Breast epithelium (tissue), 4 donors: ENCODE measurements around the gene UBE3B. TPM values are rescaled to one million over a fixed set of nuclear protein-coding genes. Genes with fewer than 3 reads are reported as not detected.

ENCODE experiments used
- DNase-seq, 2 donors: peaks; one replicate each; pipeline ENCODE4 v3.0.0-alpha.2; 2019; ENCODE audit warnings: low spot score in 2 of 2
- H3K27ac ChIP-seq, 2 donors: fragments of 200-600 bp; sonication (generic) in 1 of 2; one replicate each; pipeline ENCODE4 v1.5.1; 2016 to 2019; ENCODE audit warnings: mild to moderate bottlenecking in 1 of 2
- H3K27me3 ChIP-seq, 2 donors: fragments of 200-600 bp; sonication (generic) in 1 of 2; one replicate each; pipeline versions ENCODE4 v1.5.1 to v1.6.0; 2017 to 2019; ENCODE audit warnings: control low read depth in 1 of 2, mild to moderate bottlenecking in 1 of 2
- H3K36me3 ChIP-seq: fragments of 200-600 bp; one replicate; pipeline ENCODE4 v1.5.1; 2019
- H3K4me1 ChIP-seq, 2 donors: fragments of 200-600 bp; sonication (generic); one replicate each; pipeline ENCODE4 v1.5.1; 2016 to 2019; ENCODE audit warnings: control low read depth in 1 of 2
- H3K4me3 ChIP-seq, 3 donors: fragments of 200-600 bp; sonication (generic); 1 replicate in 2 of 3; 2 replicates in 1 of 3; pipeline ENCODE4 v1.5.1; 2016 to 2019; ENCODE audit warnings: mild to moderate bottlenecking in 3 of 3, moderate library complexity in 2 of 3
- H3K9me3 ChIP-seq, 2 donors: fragments of 200-600 bp; sonication (generic) in 1 of 2; one replicate each; pipeline ENCODE4 v1.5.1; 2016 to 2019; ENCODE audit warnings: control low read depth in 1 of 2
- POLR2A ChIP-seq: fragments of 450-650 bp; IDR thresholded peaks from one replicate; pipeline ENCODE4 v1.6.1; 2016; ENCODE audit warnings: antibody characterized with exemption, mild to moderate bottlenecking, moderate library complexity
- POLR2AphosphoS5 ChIP-seq, 3 donors: sonication (generic); formaldehyde crosslinking; IDR thresholded peaks; one replicate each; pipeline ENCODE4 v1.6.1; 2017; ENCODE audit warnings: antibody characterized with exemption in 3 of 3
- intact Hi-C: fragments of 100-400 bp; cut with DNase I; formaldehyde crosslinking; loops from one replicate; pipeline ENCODE4 v1.15.1; 2023; ENCODE audit warnings: low total_unique reads
- total RNA-seq, 3 donors: library from RNA; depleted of rRNA; stranded (reverse); fragments of >200 nt; gene quantifications; one replicate each; pipeline ENCODE4 v1.1.0, GENCODE V29; 2016
- TF ChIP-seq, protein P1 (sequence below), 3 donors: fragments of 450-650 bp; IDR thresholded peaks; one replicate each; pipeline ENCODE4 v1.5.1; 2016 to 2017; ENCODE audit warnings: antibody characterized with exemption in 3 of 3, mild to moderate bottlenecking in 3 of 3, moderate library complexity in 3 of 3

Gene UBE3B
- total RNA-seq, 3 donors from 2014 or later = 34.7 to 54.7 (median 47.7) TPM

DNA sequence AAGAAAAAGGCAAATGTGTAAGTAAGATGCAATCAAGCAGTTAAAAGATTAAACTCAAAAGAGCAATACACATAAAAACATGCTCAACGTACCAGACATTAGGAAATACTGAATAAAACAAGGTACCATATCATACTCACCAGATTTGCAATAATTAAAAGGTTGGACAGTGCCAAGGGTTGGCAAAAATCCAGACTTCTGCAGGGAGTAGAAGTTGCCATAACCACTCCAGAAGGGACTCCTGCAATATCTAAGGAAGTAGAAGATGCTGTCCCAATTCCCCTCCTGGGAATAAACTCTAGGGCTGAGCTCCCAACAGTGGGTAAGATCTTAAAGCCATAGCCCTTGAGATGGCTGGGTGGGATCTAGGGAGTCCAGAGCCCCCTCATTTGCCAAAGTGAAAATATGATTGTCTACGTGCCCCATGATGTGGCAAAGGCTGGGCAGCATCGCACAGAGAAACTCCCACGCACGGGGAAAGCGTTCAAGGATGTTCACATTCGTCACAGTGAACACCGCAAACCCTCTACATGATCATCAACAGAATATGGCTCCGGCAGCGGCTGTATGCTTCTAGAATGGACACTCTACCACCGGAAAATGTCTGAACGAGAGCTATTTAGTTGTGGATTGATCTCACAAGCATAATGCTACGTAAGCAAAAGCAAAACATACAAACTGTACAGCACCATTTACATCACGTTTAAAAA, 12.6 kb upstream of the UBE3B start:
- Histone ChIP-seq H3K4me3 (no peak overlapping the region), H3K27me3 (no peaks in the 10 kb centered on the region), H3K9me3 (no peaks in the 10 kb centered on the region), H3K27ac (peak overlapping the region; percentile 97 to 100), H3K4me1 (peaks cover 30 to 53% of the 10 kb centered on the region in 2 donors), H3K36me3 (no peaks in the 10 kb centered on the region)
- TF ChIP-seq, protein P1, sequence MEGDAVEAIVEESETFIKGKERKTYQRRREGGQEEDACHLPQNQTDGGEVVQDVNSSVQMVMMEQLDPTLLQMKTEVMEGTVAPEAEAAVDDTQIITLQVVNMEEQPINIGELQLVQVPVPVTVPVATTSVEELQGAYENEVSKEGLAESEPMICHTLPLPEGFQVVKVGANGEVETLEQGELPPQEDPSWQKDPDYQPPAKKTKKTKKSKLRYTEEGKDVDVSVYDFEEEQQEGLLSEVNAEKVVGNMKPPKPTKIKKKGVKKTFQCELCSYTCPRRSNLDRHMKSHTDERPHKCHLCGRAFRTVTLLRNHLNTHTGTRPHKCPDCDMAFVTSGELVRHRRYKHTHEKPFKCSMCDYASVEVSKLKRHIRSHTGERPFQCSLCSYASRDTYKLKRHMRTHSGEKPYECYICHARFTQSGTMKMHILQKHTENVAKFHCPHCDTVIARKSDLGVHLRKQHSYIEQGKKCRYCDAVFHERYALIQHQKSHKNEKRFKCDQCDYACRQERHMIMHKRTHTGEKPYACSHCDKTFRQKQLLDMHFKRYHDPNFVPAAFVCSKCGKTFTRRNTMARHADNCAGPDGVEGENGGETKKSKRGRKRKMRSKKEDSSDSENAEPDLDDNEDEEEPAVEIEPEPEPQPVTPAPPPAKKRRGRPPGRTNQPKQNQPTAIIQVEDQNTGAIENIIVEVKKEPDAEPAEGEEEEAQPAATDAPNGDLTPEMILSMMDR (IDR thresholded peaks at IDR 0.05) = no peak
- intact Hi-C loops = no loop called here
- no peak for DNase-seq

DNA sequence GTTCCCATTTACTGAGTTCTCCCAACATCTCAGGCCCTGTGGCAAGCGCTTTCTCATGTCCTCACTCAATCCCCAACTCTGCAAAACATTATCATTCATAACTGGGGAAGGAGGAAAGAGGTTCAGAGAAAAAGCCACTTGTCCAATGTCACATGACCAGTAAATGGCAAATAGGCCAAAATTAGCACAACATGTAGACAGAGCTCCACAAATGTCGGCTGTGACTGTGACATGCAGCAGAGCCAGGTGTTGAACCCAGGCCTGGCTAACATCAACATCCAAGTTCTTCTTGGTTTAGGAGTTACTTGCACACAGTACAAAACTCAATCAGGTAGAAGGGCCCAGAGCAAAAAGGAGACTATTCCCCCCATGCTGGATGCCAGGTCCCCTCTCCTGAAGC, 11.1 kb upstream of the UBE3B start:
- no peaks in the 10 kb centered on the region for H3K27me3 ChIP-seq
- H3K4me3 ChIP-seq = peak overlapping the region in 1 of 3 donors; percentile 23
- no peaks in the 10 kb centered on the region for H3K36me3 ChIP-seq
- H3K4me1 ChIP-seq = peaks cover 22 to 45% of the 10 kb centered on the region in 2 donors
- no peak for DNase-seq
- intact Hi-C loops = no loop called here
- H3K9me3 ChIP-seq = no peaks in the 10 kb centered on the region
- peak overlapping the region; percentile 97 to 100 for H3K27ac ChIP-seq
- no peak for TF ChIP-seq POLR2A
- TF ChIP-seq, protein P1 (IDR thresholded peaks at IDR 0.05) = no peak
- TF ChIP-seq POLR2AphosphoS5 (IDR thresholded peaks at IDR 0.05) = no peak

DNA sequence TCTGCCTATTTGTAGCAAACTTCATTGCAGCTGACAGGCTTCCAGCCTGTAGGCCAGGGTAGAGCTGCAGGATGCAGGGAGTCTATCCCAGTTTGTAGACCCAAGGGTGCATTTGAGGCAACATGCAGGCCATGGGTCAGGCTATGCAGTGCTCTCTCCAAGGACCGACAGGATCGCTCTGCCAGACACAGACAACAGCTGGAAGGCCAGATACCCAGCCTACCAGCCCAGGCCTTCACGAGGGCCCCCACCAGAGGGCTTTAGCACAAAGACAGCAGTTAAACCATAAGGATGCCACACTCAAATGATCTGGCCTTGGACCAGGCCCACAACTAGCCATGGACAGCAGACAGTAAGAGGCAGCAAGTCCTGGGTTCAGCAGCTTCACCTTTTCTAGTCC, 10.6 kb upstream of the UBE3B start:
- TF ChIP-seq, protein P1 (IDR thresholded peaks at IDR 0.05) = no peak
- TF ChIP-seq POLR2A (no peak), POLR2AphosphoS5 (IDR thresholded peaks at IDR 0.05) (no peak)
- H3K36me3 ChIP-seq = no peaks in the 10 kb centered on the region
- H3K4me1 ChIP-seq = peaks cover 16 to 40% of the 10 kb centered on the region in 2 donors
- peak overlapping the region in 1 of 3 donors; percentile 23 for H3K4me3 ChIP-seq
- H3K9me3 ChIP-seq = no peaks in the 10 kb centered on the region
- H3K27ac ChIP-seq = peak overlapping the region; percentile 97 to 100
- intact Hi-C loops = no loop called here
- H3K27me3 ChIP-seq = no peaks in the 10 kb centered on the region
- DNase-seq = no peak

DNA sequence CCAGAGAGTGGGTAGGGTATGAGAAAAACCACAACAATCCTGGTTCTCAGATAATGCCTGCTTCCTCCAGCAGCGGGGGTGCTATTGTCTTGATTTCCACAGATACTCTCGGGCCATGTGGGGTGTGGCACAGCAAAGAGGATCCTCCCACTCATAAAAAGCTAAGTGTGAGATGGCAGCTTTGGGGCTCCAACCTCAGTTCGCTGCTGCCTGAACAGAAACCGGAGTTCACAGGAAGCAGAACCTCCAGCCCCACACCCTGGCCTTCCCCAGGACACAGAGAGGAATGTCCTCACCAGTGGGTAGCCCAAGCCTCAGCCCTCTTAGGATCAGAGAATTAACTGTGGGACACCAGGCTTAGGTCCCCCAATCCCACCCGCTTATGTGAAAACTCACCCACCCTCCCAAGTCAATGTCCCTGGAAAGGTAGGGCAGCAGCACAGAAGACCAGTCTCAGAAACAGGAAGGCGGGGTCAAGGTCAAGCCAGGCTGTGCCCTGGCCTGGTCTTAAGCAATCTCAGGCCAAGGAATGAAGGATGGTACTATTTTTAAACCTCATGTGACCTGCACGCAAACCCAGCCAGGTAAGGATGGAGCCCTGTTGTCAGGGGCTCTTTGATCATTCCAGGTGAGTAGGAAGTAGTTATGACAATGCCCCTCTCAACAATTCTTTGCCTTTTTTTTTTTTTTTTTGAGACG, 9.3 kb upstream of the UBE3B start:
- Histone ChIP-seq H3K27me3 (no peaks in the 10 kb centered on the region), H3K4me3 (peak overlapping the region in 1 of 3 donors; percentile 9), H3K9me3 (no peaks in the 10 kb centered on the region), H3K27ac (peak overlapping the region; percentile 51 to 100), H3K4me1 (peaks cover 10 to 31% of the 10 kb centered on the region in 2 donors), H3K36me3 (no peaks in the 10 kb centered on the region)
- intact Hi-C loops = no loop called here
- no peak for DNase-seq
- TF ChIP-seq POLR2AphosphoS5 (IDR thresholded peaks at IDR 0.05) (no peak), POLR2A (no peak)
- TF ChIP-seq, protein P1 (IDR thresholded peaks at IDR 0.05) = no peak

DNA sequence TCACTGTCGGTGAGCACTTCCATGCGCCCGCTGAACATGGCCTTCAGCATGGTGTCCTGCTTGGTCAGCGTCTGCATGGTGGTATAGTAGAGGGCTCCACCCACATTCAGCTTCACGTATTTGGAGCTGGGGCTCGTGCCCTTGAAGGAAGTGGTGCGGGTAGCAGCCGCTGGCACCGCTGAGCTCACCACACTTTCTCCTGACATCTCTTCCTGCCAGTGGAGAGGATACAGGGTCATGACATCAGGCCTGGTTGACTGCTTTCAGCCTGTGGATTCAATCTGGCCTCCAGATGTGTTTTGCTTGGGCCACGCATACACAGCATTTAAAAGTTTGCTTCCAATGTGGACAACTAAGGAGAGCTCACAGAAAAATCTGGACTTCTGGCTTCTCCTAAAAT, 7.9 kb upstream of the UBE3B start:
- no peak for DNase-seq
- Histone ChIP-seq H3K36me3 (no peaks in the 10 kb centered on the region), H3K4me1 (peaks cover 0 to 21% of the 10 kb centered on the region in 2 donors), H3K4me3 (peak overlapping the region in 1 of 3 donors; percentile 10), H3K27me3 (no peaks in the 10 kb centered on the region), H3K9me3 (no peaks in the 10 kb centered on the region), H3K27ac (peak overlapping the region in 1 of 2 donors; percentile 65)
- intact Hi-C loops = no loop called here
- no peak for TF ChIP-seq POLR2A
- TF ChIP-seq POLR2AphosphoS5 (IDR thresholded peaks at IDR 0.05) = no peak
- TF ChIP-seq, protein P1 (IDR thresholded peaks at IDR 0.05) = no peak
